Upper lobe of left lung (tissue), 6 donors: ENCODE data around the gene LMTK3. TPM values are rescaled to one million over a fixed set of nuclear protein-coding genes. Genes with fewer than 3 reads are reported as not detected.
"Not testable (repeated sequence)": the region's sequence is repeated elsewhere in the genome, so short reads cannot be mapped to it uniquely, and the experiment has no call there.

ENCODE experiments used
- ATAC-seq, 2 donors: fragments of 200-7000 bp; cut with Tn5 transposase; one replicate each; pipeline ENCODE4 v1.9.1; 2022; ENCODE audit warnings: mild to moderate bottlenecking in 2 of 2, moderate library complexity in 2 of 2; ENCODE audit not compliant: low FRiP score in 2 of 2
- DNase-seq, 2 donors: peaks; one replicate each; pipeline ENCODE4 v3.0.0-alpha.2; 2019 to 2020
- H3K27ac ChIP-seq, 4 donors: fragments of 200-600 bp; sonication (generic); one replicate each; pipeline ENCODE4 v1.5.1; 2016 to 2019
- H3K27me3 ChIP-seq, 4 donors: fragments of 200-600 bp; sonication (generic); one replicate each; pipeline ENCODE4 v1.5.1; 2017 to 2019
- H3K36me3 ChIP-seq, 4 donors: fragments of 200-600 bp; sonication (generic); one replicate each; pipeline ENCODE4 v1.5.1; 2016 to 2019
- H3K4me1 ChIP-seq, 4 donors: fragments of 200-600 bp; sonication (generic); one replicate each; pipeline ENCODE4 v1.5.1; 2018 to 2019
- H3K4me3 ChIP-seq, 4 donors: fragments of 200-600 bp; sonication (generic); one replicate each; pipeline ENCODE4 v1.5.1; 2017 to 2019; ENCODE audit warnings: mild to moderate bottlenecking in 2 of 4, moderate library complexity in 1 of 4
- H3K9me3 ChIP-seq, 4 donors: fragments of 200-600 bp; sonication (generic); one replicate each; pipeline ENCODE4 v1.5.1; 2018 to 2019
- CTCF ChIP-seq, 6 experiments: fragments of 450-650 bp in 4 of 6; fragments of 200-600 bp in 2 of 6; sonication (generic) in 2 of 6; IDR thresholded peaks; one replicate each; pipeline ENCODE4 v1.5.1; 2016 to 2019; ENCODE audit warnings: antibody characterized with exemption in 6 of 6
- EP300 ChIP-seq, 4 donors: sonication (generic); formaldehyde crosslinking; IDR thresholded peaks; one replicate each; pipeline ENCODE4 v1.5.1; 2017; ENCODE audit warnings: antibody characterized with exemption in 4 of 4, control low read depth in 2 of 4
- POLR2A ChIP-seq, 4 donors: fragments of 450-650 bp; IDR thresholded peaks; one replicate each; pipeline ENCODE4 v1.5.1; 2016 to 2017; ENCODE audit warnings: antibody characterized with exemption in 4 of 4, mild to moderate bottlenecking in 2 of 4
- POLR2AphosphoS5 ChIP-seq, 2 donors: sonication (generic); formaldehyde crosslinking; IDR thresholded peaks; one replicate each; pipeline ENCODE4 v1.5.1; 2017; ENCODE audit warnings: antibody characterized with exemption in 2 of 2
- WGBS, 2 donors: methylation state at CpG; one replicate each; pipeline ENCODE4 v1.1.5; 2017 to 2018; 5-methylcytosine and 5-hydroxymethylcytosine counted together
- total RNA-seq, 6 donors: library from RNA; depleted of rRNA in 4 of 6; stranded (reverse); fragments of >200 nt in 4 of 6; gene quantifications; one replicate each; pipeline versions ENCODE4 v1.1.0 to v1.2.1, GENCODE V29; 2016 to 2021
- donor health status: DM: no; HTN: no; CAD: no; lungs with moderate emphysema.
- donor health status: DM: no; HTN: yes; CAD: no; lungs with severe emphysema.

LMTK3 gene
- total RNA-seq, 6 donors from 2014 or later = 4.9 to 45.1 (median 13.1) TPM

- Histone ChIP-seq H3K27ac (no peak overlapping the region), H3K36me3 (no peaks in the 10 kb centered on the region), H3K27me3 (no peaks in the 10 kb centered on the region), H3K4me1 (peaks cover 0 to 7% (median 6%) of the 10 kb centered on the region in 4 donors), H3K9me3 (no peaks in the 10 kb centered on the region), H3K4me3 (no peak overlapping the region)
- ATAC-seq (no peak), DNase-seq (peak in 1 of 2 donors; percentile 35)
- TF ChIP-seq POLR2AphosphoS5 (IDR thresholded peaks at IDR 0.05) (no peak), POLR2A (IDR thresholded peaks at IDR 0.05) (no peak), EP300 (IDR thresholded peaks at IDR 0.05) (no peak), CTCF (IDR thresholded peaks at IDR 0.05) (no peak)
- 65 to 67% methylated on average over 17 of the region's 17 CpGs for WGBS, 2 donors
Measured at GRCh38 chr19:48539503-48540096, 28.0 kb upstream of the LMTK3 start.

- not testable (repeated sequence) for H3K9me3 ChIP-seq, H3K4me3 ChIP-seq, DNase-seq, H3K4me1 ChIP-seq, H3K36me3 ChIP-seq, H3K27ac ChIP-seq, ATAC-seq, H3K27me3 ChIP-seq
- WGBS, 2 donors = 86% methylated on average over 7 to 8 of the region's 8 CpGs
Measured at GRCh38 chr19:48538057-48538456, 26.4 kb upstream of the LMTK3 start.

GRCh38 chr19:48537541-48537940, 25.9 kb upstream of the LMTK3 start:
- no peak for ATAC-seq
- TF ChIP-seq POLR2AphosphoS5 (IDR thresholded peaks at IDR 0.05) (no peak), POLR2A (IDR thresholded peaks at IDR 0.05) (no peak), EP300 (IDR thresholded peaks at IDR 0.05) (no peak), CTCF (IDR thresholded peaks at IDR 0.05) (no peak)

GRCh38 chr19:48533770-48534169, 22.1 kb upstream of the LMTK3 start:
- TF ChIP-seq EP300 (IDR thresholded peaks at IDR 0.05) (no peak), CTCF (IDR thresholded peaks at IDR 0.05) (no peak), POLR2A (IDR thresholded peaks at IDR 0.05) (no peak), POLR2AphosphoS5 (IDR thresholded peaks at IDR 0.05) (no peak)
- Histone ChIP-seq H3K4me1 (no peaks in the 10 kb centered on the region), H3K9me3 (peaks cover 5 to 10% (median 7%) of the 10 kb centered on the region in 4 donors), H3K36me3 (no peaks in the 10 kb centered on the region), H3K27ac (no peak overlapping the region), H3K27me3 (no peaks in the 10 kb centered on the region), H3K4me3 (no peak overlapping the region)
- ATAC-seq (no peak), DNase-seq (no peak)
- 85 to 90% methylated on average over 10 of the region's 10 CpGs for WGBS, 2 donors

More at GRCh38 chr19:48537541-48537940, 25.9 kb upstream of the LMTK3 start:
- Histone ChIP-seq H3K4me3 (no peak overlapping the region), H3K36me3 (no peaks in the 10 kb centered on the region), H3K27me3 (no peaks in the 10 kb centered on the region), H3K4me1 (no peaks in the 10 kb centered on the region), H3K27ac (no peak overlapping the region), H3K9me3 (no peaks in the 10 kb centered on the region)
- DNase-seq = no peak
- 76 to 81% methylated on average over 7 of the region's 7 CpGs for WGBS, 2 donors

GRCh38 chr19:48530770-48531169, 19.1 kb upstream of the LMTK3 start:
- TF ChIP-seq POLR2A (IDR thresholded peaks at IDR 0.05) = no peak
- no peak for TF ChIP-seq CTCF (IDR thresholded peaks at IDR 0.05)
- no peak for TF ChIP-seq EP300 (IDR thresholded peaks at IDR 0.05)
- no peak for TF ChIP-seq POLR2AphosphoS5 (IDR thresholded peaks at IDR 0.05)
- no peaks in the 10 kb centered on the region for H3K4me1 ChIP-seq
- DNase-seq (no peak), ATAC-seq (no peak)
- 67 to 71% methylated on average over 6 of the region's 6 CpGs for WGBS, 2 donors
- no peaks in the 10 kb centered on the region for H3K36me3 ChIP-seq
- H3K9me3 ChIP-seq = peaks cover 12 to 33% (median 23%) of the 10 kb centered on the region in 4 donors
- H3K27ac ChIP-seq = no peak overlapping the region
- H3K4me3 ChIP-seq = no peak overlapping the region
- no peaks in the 10 kb centered on the region for H3K27me3 ChIP-seq
